IPS-20b (cell line): ENCODE results near the gene ZNF830.
"Not testable (repeated sequence)": the region's sequence is repeated elsewhere in the genome, so short reads cannot be mapped to it uniquely, and the experiment has no call there.

Experiments used
- H3K27ac ChIP-seq: one replicate; pipeline ENCODE4 v1.5.1; 2013; ENCODE audit warnings: low read length
- H3K27me3 ChIP-seq: 2 replicates; pipeline ENCODE4 v1.6.1; 2013; ENCODE audit warnings: mild to moderate bottlenecking, low read length, inconsistent platforms; ENCODE audit not compliant: insufficient read depth
- H3K36me3 ChIP-seq: 2 replicates; pipeline ENCODE4 v1.6.1; 2013; ENCODE audit warnings: low read depth, mild to moderate bottlenecking, inconsistent platforms, low read length, moderate library complexity; ENCODE audit not compliant: insufficient read depth
- H3K4me1 ChIP-seq: 2 replicates; pipeline ENCODE4 v1.6.1; 2013; ENCODE audit warnings: mild to moderate bottlenecking, control low read depth, inconsistent platforms, low read length, moderate library complexity; ENCODE audit not compliant: insufficient read depth
- H3K4me3 ChIP-seq: 2 replicates; pipeline ENCODE4 v1.5.1; 2013; ENCODE audit warnings: mild to moderate bottlenecking, low read length, inconsistent platforms
- H3K9ac ChIP-seq: 2 replicates; pipeline ENCODE4 v1.6.1; 2013; ENCODE audit warnings: low read depth, mild to moderate bottlenecking, inconsistent platforms, low read length, moderate library complexity
- H3K9me3 ChIP-seq: 2 replicates; pipeline ENCODE4 v1.6.1; 2013; ENCODE audit warnings: mild to moderate bottlenecking, low read depth, low read length, inconsistent platforms; ENCODE audit not compliant: insufficient read depth

Gene ZNF830

GRCh38 chr17:34996422-34997285 is 35.3 kb downstream of the ZNF830 start:
- no peak overlapping the region for H3K4me3 ChIP-seq
- H3K9ac ChIP-seq: no peak overlapping the region
- H3K27me3 ChIP-seq: no peaks in the 10 kb centered on the region
- no peak overlapping the region for H3K27ac ChIP-seq
- H3K4me1 ChIP-seq: no peaks in the 10 kb centered on the region
- H3K9me3 ChIP-seq: no peaks in the 10 kb centered on the region
- peaks cover 99% of the 10 kb centered on the region for H3K36me3 ChIP-seq

GRCh38 chr17:34997355-34997862 is 36.1 kb downstream of the ZNF830 start:
- H3K4me3 ChIP-seq: no peak overlapping the region
- peaks cover 99% of the 10 kb centered on the region for H3K36me3 ChIP-seq
- no peak overlapping the region for H3K9ac ChIP-seq
- no peak overlapping the region for H3K27ac ChIP-seq
- no peaks in the 10 kb centered on the region for H3K4me1 ChIP-seq
- no peaks in the 10 kb centered on the region for H3K27me3 ChIP-seq
- H3K9me3 ChIP-seq: no peaks in the 10 kb centered on the region

- Histone ChIP-seq H3K9ac (no peak overlapping the region), H3K27me3 (no peaks in the 10 kb centered on the region), H3K4me1 (no peaks in the 10 kb centered on the region), H3K4me3 (no peak overlapping the region), H3K27ac (no peak overlapping the region), H3K36me3 (peaks cover 99% of the 10 kb centered on the region), H3K9me3 (no peaks in the 10 kb centered on the region)
Measured at GRCh38 chr17:34998205-34998604, 36.9 kb downstream of the ZNF830 start.

GRCh38 chr17:34999456-34999855 is 38.1 kb downstream of the ZNF830 start:
- no peak overlapping the region for H3K4me3 ChIP-seq
- no peaks in the 10 kb centered on the region for H3K27me3 ChIP-seq
- no peak overlapping the region for H3K27ac ChIP-seq
- no peaks in the 10 kb centered on the region for H3K9me3 ChIP-seq
- no peaks in the 10 kb centered on the region for H3K4me1 ChIP-seq
- H3K9ac ChIP-seq: no peak overlapping the region
- peaks cover 99% of the 10 kb centered on the region for H3K36me3 ChIP-seq

- H3K36me3 ChIP-seq: peaks cover 99% of the 10 kb centered on the region
Measured at GRCh38 chr17:35000965-35001364, 39.6 kb downstream of the ZNF830 start.

GRCh38 chr17:35001549-35001948 is 40.2 kb downstream of the ZNF830 start:
- peaks cover 99% of the 10 kb centered on the region for H3K36me3 ChIP-seq
- no peak overlapping the region for H3K4me3 ChIP-seq
- no peaks in the 10 kb centered on the region for H3K27me3 ChIP-seq
- no peak overlapping the region for H3K9ac ChIP-seq
- H3K9me3 ChIP-seq: no peaks in the 10 kb centered on the region
- no peak overlapping the region for H3K27ac ChIP-seq
- H3K4me1 ChIP-seq: no peaks in the 10 kb centered on the region

More at GRCh38 chr17:35000965-35001364, 39.6 kb downstream of the ZNF830 start:
- H3K27ac ChIP-seq, H3K4me1 ChIP-seq, H3K9me3 ChIP-seq, H3K9ac ChIP-seq, H3K27me3 ChIP-seq, H3K4me3 ChIP-seq: not testable (repeated sequence)

GRCh38 chr17:35002876-35003551 is 41.7 kb downstream of the ZNF830 start:
- H3K9me3 ChIP-seq: no peaks in the 10 kb centered on the region
- H3K36me3 ChIP-seq: peaks cover 98% of the 10 kb centered on the region

GRCh38 chr17:35003778-35004177 is 42.4 kb downstream of the ZNF830 start:
- no peaks in the 10 kb centered on the region for H3K9me3 ChIP-seq
- no peak overlapping the region for H3K4me3 ChIP-seq
- no peak overlapping the region for H3K27ac ChIP-seq
- H3K36me3 ChIP-seq: peaks cover 94% of the 10 kb centered on the region
- no peak overlapping the region for H3K9ac ChIP-seq
- H3K27me3 ChIP-seq: no peaks in the 10 kb centered on the region
- no peaks in the 10 kb centered on the region for H3K4me1 ChIP-seq

More at GRCh38 chr17:35002876-35003551, 41.7 kb downstream of the ZNF830 start:
- Histone ChIP-seq H3K27me3 (no peaks in the 10 kb centered on the region), H3K4me3 (no peak overlapping the region), H3K4me1 (no peaks in the 10 kb centered on the region), H3K9ac (no peak overlapping the region), H3K27ac (no peak overlapping the region)

- Histone ChIP-seq H3K27me3 (no peaks in the 10 kb centered on the region), H3K9ac (no peak overlapping the region), H3K9me3 (no peaks in the 10 kb centered on the region), H3K27ac (no peak overlapping the region), H3K4me1 (0 out of 2 replicates have a peak, but pooled peaks cover 5% of the 10 kb centered on the region), H3K4me3 (no peak overlapping the region), H3K36me3 (peaks cover 69% of the 10 kb centered on the region)
Measured at GRCh38 chr17:35006345-35006744, 45.0 kb downstream of the ZNF830 start.

GRCh38 chr17:35006961-35007360 is 45.6 kb downstream of the ZNF830 start:
- no peaks in the 10 kb centered on the region for H3K27me3 ChIP-seq
- no peak overlapping the region for H3K4me3 ChIP-seq
- no peak overlapping the region for H3K9ac ChIP-seq
- no peaks in the 10 kb centered on the region for H3K9me3 ChIP-seq
- H3K27ac ChIP-seq: no peak overlapping the region
- 0 out of 2 replicates have a peak, but pooled peaks cover 5% of the 10 kb centered on the region for H3K4me1 ChIP-seq
- peaks cover 68% of the 10 kb centered on the region for H3K36me3 ChIP-seq

GRCh38 chr17:35010093-35010492 is 48.8 kb downstream of the ZNF830 start:
- Histone ChIP-seq H3K4me1 (0 out of 2 replicates have a peak, but pooled peaks cover 5% of the 10 kb centered on the region), H3K27ac (no peak overlapping the region), H3K36me3 (peaks cover 42% of the 10 kb centered on the region), H3K4me3 (no peak overlapping the region), H3K27me3 (no peaks in the 10 kb centered on the region), H3K9ac (no peak overlapping the region), H3K9me3 (no peaks in the 10 kb centered on the region)
